Activated naive CD8-positive, alpha-beta T cell treated with anti-CD3 and anti-CD28 coated beads, Interleukin-2, amount 50 U/mL, for 24 hours (primary cell): ENCODE measurements around the gene ADM2.
"Not testable (repeated sequence)": the region's sequence is repeated elsewhere in the genome, so short reads cannot be mapped to it uniquely, and the experiment has no call there.

ENCODE experiments used
- ATAC-seq: fragments of 150-1000 bp; cut with Tn5 transposase; one replicate; pipeline ENCODE4 v1.10.0; 2021
- DNase-seq: peaks from one replicate; pipeline ENCODE4 v3.0.0; 2021
- H3K27ac Mint-ChIP-seq: one replicate; pipeline ENCODE4 v1.8.0; 2021; ENCODE audit warnings: mild to moderate bottlenecking, mixed read lengths
- H3K27me3 Mint-ChIP-seq: one replicate; pipeline ENCODE4 v1.8.0; 2021; ENCODE audit warnings: mixed read lengths
- H3K36me3 Mint-ChIP-seq: one replicate; pipeline ENCODE4 v1.8.0; 2021; ENCODE audit warnings: low read depth, mixed read lengths
- H3K4me1 Mint-ChIP-seq: one replicate; pipeline ENCODE4 v1.8.0; 2021; ENCODE audit warnings: mixed read lengths
- H3K4me3 Mint-ChIP-seq: one replicate; pipeline ENCODE4 v1.8.0; 2021; ENCODE audit warnings: mild to moderate bottlenecking, moderate library complexity, mixed read lengths
- H3K9me3 Mint-ChIP-seq: one replicate; pipeline ENCODE4 v1.8.0; 2021; ENCODE audit warnings: mixed read lengths

Gene ADM2

GRCh38 chr22:50481440-50482106 is at the start of gene ADM2:
ADM2 (plus strand) TSS chr22:50481543; CDS start chr22:50481848, 305 bp downstream.
- peaks cover 5% of the 10 kb centered on the region for H3K4me1 Mint-ChIP-seq
- H3K4me3 Mint-ChIP-seq = peak within 1 kb of the TSS; percentile 75
- no peaks in the 10 kb centered on the region for H3K36me3 Mint-ChIP-seq
- H3K27ac Mint-ChIP-seq = no peak within 1 kb of the TSS
- DNase-seq (peak; percentile 75), ATAC-seq (peak; percentile 65)
- no peaks in the 10 kb centered on the region for H3K9me3 Mint-ChIP-seq
- peaks cover 9% of the 10 kb centered on the region for H3K27me3 Mint-ChIP-seq

- Mint-ChIP-seq H3K27me3 (no peaks in the 10 kb centered on the region), H3K36me3 (peaks cover 25% of the 10 kb centered on the region), H3K9me3 (no peaks in the 10 kb centered on the region), H3K27ac (no peak overlapping the region), H3K4me3 (no peak overlapping the region), H3K4me1 (no peaks in the 10 kb centered on the region)
- DNase-seq = no peak
- ATAC-seq = no peak
Measured at GRCh38 chr22:50432131-50432876, 49.0 kb upstream of the ADM2 start.

GRCh38 chr22:50432877-50433510 is 48.3 kb upstream of the ADM2 start:
- not testable (repeated sequence) for H3K4me3 Mint-ChIP-seq, H3K27ac Mint-ChIP-seq, H3K27me3 Mint-ChIP-seq, DNase-seq, ATAC-seq, H3K4me1 Mint-ChIP-seq, H3K9me3 Mint-ChIP-seq
- H3K36me3 Mint-ChIP-seq = peaks cover 24% of the 10 kb centered on the region

GRCh38 chr22:50434849-50435248 is 46.5 kb upstream of the ADM2 start:
- no peak for DNase-seq
- Mint-ChIP-seq H3K36me3 (peaks cover 13% of the 10 kb centered on the region), H3K27ac (no peak overlapping the region), H3K27me3 (no peaks in the 10 kb centered on the region), H3K9me3 (no peaks in the 10 kb centered on the region), H3K4me3 (no peak overlapping the region), H3K4me1 (no peaks in the 10 kb centered on the region)
- no peak for ATAC-seq

GRCh38 chr22:50435291-50436014 is 45.9 kb upstream of the ADM2 start:
- no peaks in the 10 kb centered on the region for H3K27me3 Mint-ChIP-seq
- H3K36me3 Mint-ChIP-seq = peaks cover 13% of the 10 kb centered on the region
- H3K9me3 Mint-ChIP-seq = no peaks in the 10 kb centered on the region
- ATAC-seq = no peak
- H3K4me3 Mint-ChIP-seq = no peak overlapping the region
- DNase-seq = no peak
- no peaks in the 10 kb centered on the region for H3K4me1 Mint-ChIP-seq
- no peak overlapping the region for H3K27ac Mint-ChIP-seq

GRCh38 chr22:50436015-50436830 is 45.1 kb upstream of the ADM2 start:
- H3K27me3 Mint-ChIP-seq = no peaks in the 10 kb centered on the region
- no peak for ATAC-seq
- no peak overlapping the region for H3K27ac Mint-ChIP-seq
- DNase-seq = no peak
- no peaks in the 10 kb centered on the region for H3K9me3 Mint-ChIP-seq
- H3K4me3 Mint-ChIP-seq = no peak overlapping the region
- H3K36me3 Mint-ChIP-seq = peaks cover 9% of the 10 kb centered on the region
- no peaks in the 10 kb centered on the region for H3K4me1 Mint-ChIP-seq

- Mint-ChIP-seq H3K4me1 (no peaks in the 10 kb centered on the region), H3K27ac (no peak overlapping the region), H3K9me3 (no peaks in the 10 kb centered on the region), H3K36me3 (peaks cover 5% of the 10 kb centered on the region), H3K4me3 (no peak overlapping the region), H3K27me3 (no peaks in the 10 kb centered on the region)
- DNase-seq (no peak), ATAC-seq (no peak)
Measured at GRCh38 chr22:50436841-50437341, 44.5 kb upstream of the ADM2 start.

GRCh38 chr22:50437511-50438304 is 43.6 kb upstream of the ADM2 start:
- DNase-seq (no peak), ATAC-seq (no peak)
- Mint-ChIP-seq H3K4me1 (no peaks in the 10 kb centered on the region), H3K4me3 (no peak overlapping the region), H3K27ac (no peak overlapping the region), H3K36me3 (peaks cover 3% of the 10 kb centered on the region), H3K9me3 (no peaks in the 10 kb centered on the region), H3K27me3 (no peaks in the 10 kb centered on the region)

GRCh38 chr22:50438305-50439275 is 42.8 kb upstream of the ADM2 start:
- no peak for DNase-seq
- Mint-ChIP-seq H3K36me3 (peaks cover 3% of the 10 kb centered on the region), H3K27ac (no peak overlapping the region), H3K9me3 (no peaks in the 10 kb centered on the region), H3K27me3 (no peaks in the 10 kb centered on the region), H3K4me3 (no peak overlapping the region), H3K4me1 (peaks cover 6% of the 10 kb centered on the region)
- ATAC-seq = no peak

- DNase-seq (no peak), ATAC-seq (no peak)
- H3K27me3 Mint-ChIP-seq = no peaks in the 10 kb centered on the region
- H3K9me3 Mint-ChIP-seq = no peaks in the 10 kb centered on the region
- no peak overlapping the region for H3K4me3 Mint-ChIP-seq
- H3K27ac Mint-ChIP-seq = no peak overlapping the region
- peaks cover 3% of the 10 kb centered on the region for H3K36me3 Mint-ChIP-seq
- H3K4me1 Mint-ChIP-seq = peaks cover 6% of the 10 kb centered on the region
Measured at GRCh38 chr22:50439314-50439870, 42.0 kb upstream of the ADM2 start.

GRCh38 chr22:50439871-50440331 is 41.4 kb upstream of the ADM2 start:
- DNase-seq (no peak), ATAC-seq (no peak)
- no peak overlapping the region for H3K4me3 Mint-ChIP-seq
- H3K36me3 Mint-ChIP-seq = peaks cover 3% of the 10 kb centered on the region
- no peaks in the 10 kb centered on the region for H3K9me3 Mint-ChIP-seq
- H3K4me1 Mint-ChIP-seq = peaks cover 9% of the 10 kb centered on the region
- H3K27ac Mint-ChIP-seq = no peak overlapping the region
- no peaks in the 10 kb centered on the region for H3K27me3 Mint-ChIP-seq
